HCT116 (cell line): ENCODE measurements around the gene PRKG1. TPM values are rescaled to one million over a fixed set of nuclear protein-coding genes. Genes with fewer than 3 reads are reported as not detected.

Source experiments
- ATAC-seq: fragments of 200-7000 bp; cut with Tn5 transposase; 2 replicates; pipeline ENCODE4 v1.9.1; 2020; ENCODE audit warnings: mild to moderate bottlenecking, moderate library complexity
- BruUV-seq: library from RNA; stranded (reverse); fragments of 400-500 nt; replicated peaks from 2 replicates; lab custom pipeline; 2021; lab: Mats Ljungman, UMichigan
- CTCF ChIA-PET: fragments of 300-600 bp; sonication (Branson Sonifier 250); formaldehyde crosslinking; loops from one replicate; lab custom pipeline; 2021; ENCODE audit warnings: antibody characterized with exemption; lab: Charles Lee
- POLR2A ChIA-PET: fragments of 300-600, 350-600 bp; sonication (Branson Sonifier 250); formaldehyde crosslinking; loops from one replicate; lab custom pipeline; 2021; ENCODE audit warnings: antibody characterized with exemption; lab: Charles Lee
- RAD21 ChIA-PET, 2 experiments: fragments of 300-600 bp; sonication (Branson Sonifier 250); formaldehyde crosslinking; loops; one replicate each; lab custom pipeline; 2023; ENCODE audit warnings: low total read pairs in 2 of 2; ENCODE audit not compliant: uncharacterized antibody in 2 of 2, unreplicated experiment in 2 of 2, low non-redundant PET in 1 of 2; lab: Charles Lee
- DNase-seq: peaks from one replicate; pipeline ENCODE4 v3.0.0-alpha.2; 2010; ENCODE audit warnings: low read depth, low spot score
- H2AFZ ChIP-seq: fragments of 200-600 bp; shearing (Covaris generic), sonication (generic); 2 replicates; pipeline ENCODE4 v1.6.1; 2017; ENCODE audit warnings: low read depth, mixed run types, mixed read lengths, antibody characterized with exemption, low read length; ENCODE audit not compliant: poor library complexity, severe bottlenecking
- H3K27ac ChIP-seq: 2 replicates; pipeline ENCODE4 v1.5.1; 2012; ENCODE audit warnings: low read depth, low read length
- H3K27me3 ChIP-seq: fragments of 200-600 bp; sonication (generic); 2 replicates; pipeline ENCODE4 v1.6.1; 2016; ENCODE audit warnings: mixed run types, low read length, mixed read lengths; ENCODE audit not compliant: insufficient read depth
- H3K36me3 ChIP-seq, 2 experiments: fragments of 200-500 bp in 1 of 2; fragments of 200-600 bp in 1 of 2; sonication (Bioruptor generic) in 1 of 2; sonication (generic) in 1 of 2; 2 replicates each; pipeline versions ENCODE4 v1.5.1 to v1.6.1; 2014 to 2016; ENCODE audit warnings: low read length in 2 of 2, inconsistent platforms in 1 of 2, mixed read lengths in 1 of 2, mixed run types in 1 of 2; ENCODE audit not compliant: insufficient read depth in 2 of 2, control insufficient read depth in 1 of 2
- H3K4me1 ChIP-seq, 2 experiments: fragments of 200-600 bp in 1 of 2; sonication (generic) in 1 of 2; 2 replicates each; pipeline versions ENCODE4 v1.5.1 to v1.6.1; 2012 to 2017; ENCODE audit warnings: low read length in 2 of 2, inconsistent platforms in 1 of 2, mild to moderate bottlenecking in 1 of 2, mixed read lengths in 1 of 2, mixed run types in 1 of 2, moderate library complexity in 1 of 2; ENCODE audit not compliant: insufficient read depth in 2 of 2, control insufficient read depth in 1 of 2
- H3K4me2 ChIP-seq: fragments of 200-600 bp; sonication (generic); 2 replicates; pipeline ENCODE4 v1.6.1; 2017; ENCODE audit warnings: mixed run types, low read length, mixed read lengths
- H3K4me3 ChIP-seq, 2 experiments: fragments of 200-600 bp in 1 of 2; sonication (generic) in 1 of 2; replicated peaks in 1 of 2; 2 replicates each; pipeline ENCODE4 v1.5.1; 2011 to 2016; ENCODE audit warnings: low read length in 2 of 2, control low read depth in 1 of 2, low read depth in 1 of 2, mild to moderate bottlenecking in 1 of 2, mixed read lengths in 1 of 2, mixed run types in 1 of 2
- H3K79me2 ChIP-seq: fragments of 200-600 bp; sonication (generic); 2 replicates; pipeline ENCODE4 v1.6.1; 2017; ENCODE audit warnings: mild to moderate bottlenecking, mixed run types, low read length, moderate library complexity, mixed read lengths; ENCODE audit not compliant: insufficient read depth
- H3K9ac ChIP-seq: fragments of 200-600 bp; sonication (generic); 2 replicates; pipeline ENCODE4 v1.6.1; 2016; ENCODE audit warnings: low read length, mixed read lengths
- H3K9me2 ChIP-seq: fragments of 200-600 bp; sonication (generic), shearing (Covaris generic); 2 replicates; pipeline ENCODE4 v1.6.1; 2017; ENCODE audit warnings: mixed run types, mild to moderate bottlenecking, moderate library complexity; ENCODE audit not compliant: insufficient read depth
- H3K9me3 ChIP-seq, 2 experiments: fragments of 200-500 bp in 1 of 2; fragments of 200-600 bp in 1 of 2; sonication (Bioruptor generic) in 1 of 2; sonication (generic) in 1 of 2; 2 replicates each; pipeline ENCODE4 v1.6.1; 2014 to 2017; ENCODE audit warnings: low read length in 2 of 2, mixed read lengths in 2 of 2, inconsistent platforms in 1 of 2, low read depth in 1 of 2, mild to moderate bottlenecking in 1 of 2, mixed run types in 1 of 2, moderate library complexity in 1 of 2; ENCODE audit not compliant: control insufficient read depth in 1 of 2, insufficient read depth in 1 of 2
- H4K20me1 ChIP-seq: fragments of 200-600 bp; sonication (generic), shearing (Covaris generic); 2 replicates; pipeline ENCODE4 v1.6.1; 2017; ENCODE audit warnings: mixed run types, mild to moderate bottlenecking, moderate library complexity; ENCODE audit not compliant: insufficient read depth
- FOSL1 ChIP-seq: IDR thresholded peaks from 2 replicates; pipeline ENCODE4 v1.6.1; 2012; ENCODE audit warnings: low read depth
- SP1 ChIP-seq: IDR thresholded peaks from 2 replicates; pipeline ENCODE4 v1.6.1; 2012; ENCODE audit warnings: low read depth
- TCF7L2 ChIP-seq: IDR thresholded peaks from 2 replicates; pipeline ENCODE4 v1.7.0; 2011; ENCODE audit warnings: borderline replicate concordance, inconsistent platforms; ENCODE audit not compliant: insufficient read depth, insufficient read length; ENCODE audit errors: extremely low read depth
- ZFX ChIP-seq: fragments of 450-650 bp; IDR thresholded peaks from 2 replicates; pipeline ENCODE4 v1.6.1; 2017
- ZNF274 ChIP-seq: fragments of 200-500 bp; sonication (Bioruptor generic); IDR thresholded peaks from 2 replicates; pipeline ENCODE4 v1.6.1; 2014; ENCODE audit warnings: mild to moderate bottlenecking, low read depth, low read length, inconsistent platforms
- intact Hi-C: fragments of 100-400 bp; cut with micrococcal nuclease; formaldehyde crosslinking; loops from 2 replicates; pipeline ENCODE4 v1.10.0; 2022
- total RNA-seq: library from RNA; stranded (reverse); gene quantifications from one replicate; pipeline ENCODE4 v1.2.1, GENCODE V29; 2021; ENCODE audit not compliant: unreplicated experiment
- TF ChIP-seq, protein P1 (sequence below): IDR thresholded peaks from 2 replicates; pipeline ENCODE4 v1.6.1; 2012; ENCODE audit warnings: low read depth
- TF ChIP-seq, protein P2 (sequence below): IDR thresholded peaks from 2 replicates; pipeline ENCODE4 v1.6.1; 2012

Gene PRKG1
- total RNA-seq, 1 experiment from 2014 or later, result 1.4 TPM

DNA sequence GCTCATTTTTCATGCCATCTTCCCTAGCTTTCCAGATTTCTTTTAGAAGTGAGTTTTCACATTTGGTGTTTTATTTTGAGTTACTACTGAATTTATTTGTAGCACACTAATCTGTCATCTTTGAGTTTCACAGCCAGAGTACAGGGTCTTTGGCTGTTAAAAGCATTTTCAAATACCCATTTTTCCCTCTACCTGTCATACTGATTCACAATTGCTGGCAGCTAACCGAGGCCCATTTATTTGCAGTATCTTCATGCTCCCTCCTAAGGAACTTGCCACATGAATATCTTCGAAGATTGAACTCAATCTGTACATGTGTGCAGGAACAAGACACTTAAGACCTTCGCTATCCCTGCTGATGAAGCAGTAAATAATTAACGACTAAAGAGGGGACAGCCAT lies 1194.9 kb downstream of the PRKG1 start:
- H3K79me2 ChIP-seq, result no peaks in the 10 kb centered on the region
- ATAC-seq (no peak), DNase-seq (no peak)
- no peak overlapping the region for H3K27ac ChIP-seq
- ChIA-PET POLR2A (no interaction called here), CTCF (no interaction called here), RAD21 (no interaction called here)
- no peaks in the 10 kb centered on the region for H3K9me3 ChIP-seq
- H3K36me3 ChIP-seq, result no peaks in the 10 kb centered on the region
- no peak overlapping the region for H3K4me2 ChIP-seq
- H2AFZ ChIP-seq, result no peak overlapping the region
- no peak overlapping the region for H3K9ac ChIP-seq
- H3K27me3 ChIP-seq, result no peaks in the 10 kb centered on the region
- intact Hi-C loops, result no loop called here
- no peaks in the 10 kb centered on the region for H4K20me1 ChIP-seq
- no peak overlapping the region for H3K4me3 ChIP-seq
- TF ChIP-seq TCF7L2 (no peak), FOSL1 (no peak), SP1 (no peak), ZNF274 (no peak), ZFX (no peak)
- TF ChIP-seq, protein P1, sequence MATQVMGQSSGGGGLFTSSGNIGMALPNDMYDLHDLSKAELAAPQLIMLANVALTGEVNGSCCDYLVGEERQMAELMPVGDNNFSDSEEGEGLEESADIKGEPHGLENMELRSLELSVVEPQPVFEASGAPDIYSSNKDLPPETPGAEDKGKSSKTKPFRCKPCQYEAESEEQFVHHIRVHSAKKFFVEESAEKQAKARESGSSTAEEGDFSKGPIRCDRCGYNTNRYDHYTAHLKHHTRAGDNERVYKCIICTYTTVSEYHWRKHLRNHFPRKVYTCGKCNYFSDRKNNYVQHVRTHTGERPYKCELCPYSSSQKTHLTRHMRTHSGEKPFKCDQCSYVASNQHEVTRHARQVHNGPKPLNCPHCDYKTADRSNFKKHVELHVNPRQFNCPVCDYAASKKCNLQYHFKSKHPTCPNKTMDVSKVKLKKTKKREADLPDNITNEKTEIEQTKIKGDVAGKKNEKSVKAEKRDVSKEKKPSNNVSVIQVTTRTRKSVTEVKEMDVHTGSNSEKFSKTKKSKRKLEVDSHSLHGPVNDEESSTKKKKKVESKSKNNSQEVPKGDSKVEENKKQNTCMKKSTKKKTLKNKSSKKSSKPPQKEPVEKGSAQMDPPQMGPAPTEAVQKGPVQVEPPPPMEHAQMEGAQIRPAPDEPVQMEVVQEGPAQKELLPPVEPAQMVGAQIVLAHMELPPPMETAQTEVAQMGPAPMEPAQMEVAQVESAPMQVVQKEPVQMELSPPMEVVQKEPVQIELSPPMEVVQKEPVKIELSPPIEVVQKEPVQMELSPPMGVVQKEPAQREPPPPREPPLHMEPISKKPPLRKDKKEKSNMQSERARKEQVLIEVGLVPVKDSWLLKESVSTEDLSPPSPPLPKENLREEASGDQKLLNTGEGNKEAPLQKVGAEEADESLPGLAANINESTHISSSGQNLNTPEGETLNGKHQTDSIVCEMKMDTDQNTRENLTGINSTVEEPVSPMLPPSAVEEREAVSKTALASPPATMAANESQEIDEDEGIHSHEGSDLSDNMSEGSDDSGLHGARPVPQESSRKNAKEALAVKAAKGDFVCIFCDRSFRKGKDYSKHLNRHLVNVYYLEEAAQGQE, result no peak
- TF ChIP-seq, protein P2, sequence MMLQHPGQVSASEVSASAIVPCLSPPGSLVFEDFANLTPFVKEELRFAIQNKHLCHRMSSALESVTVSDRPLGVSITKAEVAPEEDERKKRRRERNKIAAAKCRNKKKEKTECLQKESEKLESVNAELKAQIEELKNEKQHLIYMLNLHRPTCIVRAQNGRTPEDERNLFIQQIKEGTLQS, result no peak
- H3K4me1 ChIP-seq, result no peaks in the 10 kb centered on the region
- no peaks in the 10 kb centered on the region for H3K9me2 ChIP-seq
- BruUV-seq, result no TSS peak
